Measurements from ENCODE around the gene PKNOX2.
"Not testable (repeated sequence)": the region's sequence is repeated elsewhere in the genome, so short reads cannot be mapped to it uniquely, and the experiment has no call there.

PKNOX2 gene

DNA sequence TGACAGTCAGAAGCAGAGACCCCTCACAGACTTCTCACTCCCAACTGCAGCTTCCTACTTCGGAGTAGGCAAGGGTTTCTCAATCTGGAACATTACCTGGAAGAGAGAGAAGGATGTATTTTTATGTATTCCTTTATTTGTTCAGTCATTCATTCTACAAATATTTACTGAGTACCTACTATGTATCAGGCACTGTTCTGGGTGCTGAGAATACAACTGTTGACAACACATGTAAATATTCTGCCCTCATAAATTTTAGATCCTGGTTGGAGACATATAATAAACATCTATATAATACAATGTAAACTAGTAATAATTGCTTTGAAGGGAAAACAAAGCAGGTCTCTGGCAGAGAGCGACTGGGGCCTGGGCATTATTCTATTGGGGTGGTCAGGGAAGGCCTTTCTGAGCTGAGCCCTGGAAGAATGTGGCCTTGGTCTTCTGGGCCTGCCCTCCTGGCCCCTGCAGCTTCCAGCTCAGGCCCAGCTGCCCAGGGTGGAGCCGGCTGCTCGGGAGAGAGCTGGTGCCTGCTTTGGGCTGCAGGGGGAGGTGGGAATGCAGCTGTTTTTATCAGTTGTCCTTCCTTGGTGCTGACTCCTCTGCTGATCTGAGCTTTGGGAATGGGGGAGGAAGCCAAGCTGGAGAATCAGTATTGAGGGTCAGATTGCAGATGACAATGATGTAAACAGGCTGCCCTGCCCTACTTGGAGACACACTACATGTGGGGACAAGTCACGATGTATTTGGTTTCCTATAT, 46.8 kb downstream of the PKNOX2 start:
- DNase-seq: no peak

- no peak for DNase-seq
Measured at GRCh38 chr11:125211948-125212340, 47.4 kb downstream of the PKNOX2 start.

- DNase-seq: no peak
Measured at GRCh38 chr11:125214601-125215565, 50.3 kb downstream of the PKNOX2 start.

GRCh38 chr11:125215976-125216375, 51.4 kb downstream of the PKNOX2 start:
- no peak for DNase-seq

DNA sequence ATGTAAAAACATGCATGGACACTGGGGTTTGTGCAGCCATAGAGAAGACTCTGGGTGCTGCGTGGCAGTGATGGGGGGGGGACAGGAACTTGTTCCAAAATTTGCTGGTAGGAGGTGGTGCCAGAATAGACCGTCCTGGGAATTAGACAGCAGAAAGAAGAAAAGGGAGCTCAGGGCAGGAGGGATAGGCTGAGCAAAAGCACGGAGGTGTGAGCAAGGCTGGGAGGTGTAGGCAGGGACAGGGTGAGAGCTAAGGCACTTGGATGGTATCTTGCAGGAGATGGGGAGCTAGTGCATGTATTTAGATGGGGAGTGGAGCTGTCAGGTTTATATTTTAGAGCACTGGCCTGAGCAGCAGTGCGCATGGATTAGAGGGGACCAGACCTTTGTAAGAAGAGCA, 53.8 kb downstream of the PKNOX2 start:
- DNase-seq: no peak

- no peak for DNase-seq
Measured at GRCh38 chr11:125221461-125221860, 56.9 kb downstream of the PKNOX2 start.

- DNase-seq: no peak
Measured at GRCh38 chr11:125222494-125222893, 57.9 kb downstream of the PKNOX2 start.

GRCh38 chr11:125223161-125223560, 58.6 kb downstream of the PKNOX2 start:
- DNase-seq: not testable (repeated sequence)

DNA sequence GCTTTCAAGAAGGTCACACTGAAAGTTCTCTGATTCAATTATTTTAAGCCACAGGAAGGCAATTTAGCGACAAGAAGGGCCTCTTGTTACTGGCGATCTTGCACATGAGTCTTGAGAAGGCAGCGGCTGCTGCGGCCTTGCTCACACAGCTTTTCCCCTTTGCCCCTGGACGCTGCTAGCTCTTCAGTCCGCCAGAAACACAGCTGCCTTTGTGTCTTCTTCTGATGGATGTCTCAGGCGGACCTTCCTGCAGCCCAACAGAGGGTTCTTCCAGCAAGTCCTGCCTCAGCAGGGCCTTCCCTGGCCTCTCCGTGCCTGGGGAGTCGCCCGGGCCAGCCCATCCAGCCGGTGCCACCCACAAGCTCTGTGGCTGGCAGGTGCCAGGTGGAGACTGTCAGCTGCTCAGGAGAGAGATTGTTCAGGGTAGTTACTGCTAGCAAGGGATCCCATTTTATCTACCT, 59.4 kb downstream of the PKNOX2 start:
- DNase-seq: no peak

DNA sequence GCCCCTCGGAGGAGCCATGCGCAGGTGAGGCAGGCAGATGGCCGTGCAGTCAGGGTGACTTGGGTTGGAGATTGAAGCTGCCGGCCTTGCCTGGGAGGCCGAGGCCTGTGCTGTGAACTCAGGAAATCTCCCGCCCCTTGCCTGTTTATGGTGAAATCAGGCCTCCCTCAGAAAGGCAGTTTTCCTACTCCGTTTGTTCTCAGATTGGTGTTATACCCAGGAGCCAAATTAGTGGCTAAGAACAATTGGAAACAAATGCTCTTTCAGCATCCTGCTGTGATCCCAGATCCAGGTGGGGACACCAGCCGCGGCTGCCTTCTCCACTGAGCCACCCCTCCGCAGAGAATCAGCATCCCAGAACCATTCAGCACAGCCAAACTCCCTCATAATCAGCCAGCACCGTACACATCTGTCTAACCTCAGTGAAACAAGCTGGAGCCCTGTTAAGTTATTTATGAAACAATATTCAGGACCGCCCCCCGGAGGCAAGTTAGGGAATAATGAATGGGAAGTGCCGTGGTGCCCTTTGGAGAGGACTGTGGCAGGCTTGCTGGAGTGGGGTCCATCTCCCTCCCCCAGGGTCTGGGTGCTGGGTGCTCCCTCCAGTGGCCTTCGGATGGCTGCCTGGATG, 60.0 kb downstream of the PKNOX2 start:
- DNase-seq: no peak

GRCh38 chr11:125225401-125225800, 60.9 kb downstream of the PKNOX2 start:
- no peak for DNase-seq

GRCh38 chr11:125226031-125226430, 61.5 kb downstream of the PKNOX2 start:
- no peak for DNase-seq

- DNase-seq: no peak
Measured at GRCh38 chr11:125226706-125227105, 62.2 kb downstream of the PKNOX2 start.

DNA sequence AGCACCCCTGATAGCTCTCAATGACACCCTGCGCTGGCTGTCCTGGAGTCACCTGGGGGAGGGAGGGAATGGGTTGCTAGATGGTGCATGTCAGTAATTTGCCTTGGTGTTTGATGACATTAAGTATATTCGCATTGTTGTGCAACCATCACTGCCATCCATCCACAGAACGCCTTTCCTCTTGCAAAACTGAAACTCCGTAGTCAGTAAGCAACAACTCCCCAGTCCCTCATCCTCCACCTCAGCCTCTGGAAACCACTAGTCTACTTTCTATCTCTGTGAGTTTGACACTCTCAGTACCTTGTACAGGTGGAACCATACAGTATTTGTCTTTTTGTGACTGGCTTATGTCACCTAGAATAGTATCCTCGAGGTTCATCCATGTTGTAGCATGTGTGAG, 62.6 kb downstream of the PKNOX2 start:
- no peak for DNase-seq

DNA sequence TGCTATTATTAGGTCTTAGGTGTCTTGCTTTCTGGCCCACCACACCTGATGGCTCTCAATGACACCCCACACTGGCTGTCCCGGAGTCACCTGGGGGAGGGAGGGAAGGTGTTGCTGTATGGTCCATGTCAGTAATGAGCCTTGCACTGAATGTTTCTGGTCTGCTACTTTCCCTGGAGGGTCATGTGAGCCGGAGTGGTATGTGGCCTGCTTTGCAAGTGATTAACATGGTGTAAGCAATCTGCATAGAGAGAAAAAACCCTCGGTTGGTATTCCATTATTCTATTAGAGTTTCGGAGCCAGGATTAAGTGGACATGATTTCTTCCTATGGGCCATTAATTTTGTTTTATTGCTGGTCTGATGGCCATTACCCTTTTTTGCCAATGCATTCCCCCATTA, 63.9 kb downstream of the PKNOX2 start:
- DNase-seq: no peak

- no peak for DNase-seq
Measured at GRCh38 chr11:125228993-125229392, 64.4 kb downstream of the PKNOX2 start.

GRCh38 chr11:125229916-125230315, 65.4 kb downstream of the PKNOX2 start:
- no peak for DNase-seq

- DNase-seq: no peak
Measured at GRCh38 chr11:125233116-125233515, 68.6 kb downstream of the PKNOX2 start.

DNA sequence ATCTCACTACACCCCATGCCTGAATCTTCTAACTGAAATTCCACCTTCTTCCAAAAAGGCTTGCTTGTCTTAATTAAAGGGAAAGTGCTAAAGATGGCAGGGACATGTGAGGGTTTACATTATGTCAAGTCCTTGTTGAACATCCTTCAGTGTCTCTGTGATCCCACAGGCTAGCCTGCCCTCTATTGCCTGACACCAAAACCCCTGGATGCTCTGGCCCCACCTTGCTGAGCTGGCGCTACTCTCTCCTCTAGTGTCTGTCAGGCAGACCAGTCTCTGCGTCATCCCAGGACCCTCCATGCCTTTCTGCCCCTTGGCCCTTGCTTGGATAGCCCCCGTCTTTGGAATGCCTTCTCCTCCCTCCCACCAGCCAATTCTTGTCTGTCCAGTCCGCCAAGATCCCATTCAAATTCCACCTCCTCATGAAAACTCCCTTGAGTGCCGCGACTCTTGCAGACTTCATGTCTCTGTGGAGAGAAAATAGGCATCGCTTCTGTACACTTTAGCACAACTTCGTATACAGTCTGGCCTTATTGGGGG, 69.3 kb downstream of the PKNOX2 start:
- DNase-seq: no peak

DNA sequence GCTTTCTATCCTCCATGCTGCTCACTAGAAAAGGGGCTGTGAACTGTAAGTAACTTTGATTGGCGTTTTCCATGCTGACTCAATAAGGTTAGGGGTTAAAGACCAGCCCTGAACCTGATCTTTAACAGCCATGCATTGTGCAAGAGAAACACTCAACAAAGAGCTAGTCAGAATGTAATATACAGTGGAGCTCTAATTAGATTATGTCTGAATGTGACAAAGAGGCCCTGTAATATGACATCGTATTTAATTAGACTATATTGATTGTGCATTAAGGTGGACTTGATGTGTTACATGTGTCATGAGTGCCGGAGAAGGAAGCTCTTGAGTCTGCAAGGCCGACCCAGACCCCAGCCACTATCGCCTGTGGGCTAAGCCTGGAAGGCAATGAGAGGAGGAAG, 70.5 kb downstream of the PKNOX2 start:
- DNase-seq: no peak

- DNase-seq: no peak
Measured at GRCh38 chr11:125236072-125236825, 71.7 kb downstream of the PKNOX2 start.
